Activated B cell treated with CpG ODN at 0.5 μM for 24 hours (primary cell): Measurements from ENCODE around the gene NPFF. TPM values are rescaled to one million over a fixed set of nuclear protein-coding genes. Genes with fewer than 3 reads are reported as not detected.

Experiments
- ATAC-seq: fragments of 200-7000 bp; cut with Tn5 transposase; one replicate; pipeline ENCODE4 v1.10.0; 2021; ENCODE audit warnings: low read depth, mild to moderate bottlenecking, moderate library complexity
- CTCF ChIA-PET: fragments of 350-600 bp; sonication (Branson Sonifier 250); formaldehyde crosslinking; loops from one replicate; lab custom pipeline; 2021; ENCODE audit warnings: antibody characterized with exemption; lab: Charles Lee
- POLR2A ChIA-PET: fragments of 350-600 bp; sonication (Branson Sonifier 250); formaldehyde crosslinking; loops from one replicate; lab custom pipeline; 2021; ENCODE audit warnings: antibody characterized with exemption; lab: Charles Lee
- DNase-seq: peaks from one replicate; pipeline ENCODE4 v3.0.0; 2022
- H3K27ac Mint-ChIP-seq: one replicate; pipeline ENCODE4 v1.8.0; 2020; ENCODE audit warnings: mixed read lengths
- H3K27me3 Mint-ChIP-seq: one replicate; pipeline ENCODE4 v1.8.0; 2021; ENCODE audit warnings: mixed read lengths
- H3K36me3 Mint-ChIP-seq: one replicate; pipeline ENCODE4 v1.8.0; 2021; ENCODE audit warnings: low read depth, mixed read lengths
- H3K4me1 Mint-ChIP-seq: one replicate; pipeline ENCODE4 v1.8.0; 2021; ENCODE audit warnings: mixed read lengths
- H3K4me3 Mint-ChIP-seq: one replicate; pipeline ENCODE4 v1.8.0; 2020; ENCODE audit warnings: mild to moderate bottlenecking, mixed read lengths
- H3K9me3 Mint-ChIP-seq: one replicate; pipeline ENCODE4 v1.8.0; 2020; ENCODE audit warnings: mixed read lengths
- intact Hi-C: fragments of 100-400 bp; cut with micrococcal nuclease; formaldehyde crosslinking; loops from one replicate; pipeline ENCODE4 v1.15.1; 2024
- total RNA-seq: library from RNA; stranded (reverse); gene quantifications from 2 replicates; pipeline ENCODE4 v1.2.3, GENCODE V29; 2022
- TF ChIP-seq, protein P1 (sequence below): fragments of 200-600 bp; IDR thresholded peaks from one replicate; pipeline ENCODE4 v1.8.0; 2022; ENCODE audit warnings: antibody characterized with exemption, mild to moderate bottlenecking

NPFF gene
- total RNA-seq, 1 donor from 2014 or later, result not detected

DNA sequence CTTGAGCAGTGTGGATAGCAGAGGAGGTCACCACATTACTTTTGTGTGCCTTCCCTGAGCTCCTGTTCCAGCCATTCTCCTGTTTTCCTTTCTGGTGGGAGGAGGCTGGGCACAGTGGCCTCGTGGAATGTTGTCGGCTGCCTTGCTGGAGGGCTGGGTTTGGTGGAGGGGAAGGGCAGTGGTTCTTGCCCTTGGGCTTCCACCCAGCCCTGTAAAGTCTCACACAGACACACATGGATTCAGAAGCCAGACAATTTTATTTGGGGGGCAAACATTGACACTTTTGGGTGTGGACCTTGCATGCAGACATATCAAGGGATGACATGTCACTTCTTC lies 866 bp downstream of the NPFF start:
- H3K27me3 Mint-ChIP-seq, result no peaks in the 10 kb centered on the region
- TF ChIP-seq, protein P1, sequence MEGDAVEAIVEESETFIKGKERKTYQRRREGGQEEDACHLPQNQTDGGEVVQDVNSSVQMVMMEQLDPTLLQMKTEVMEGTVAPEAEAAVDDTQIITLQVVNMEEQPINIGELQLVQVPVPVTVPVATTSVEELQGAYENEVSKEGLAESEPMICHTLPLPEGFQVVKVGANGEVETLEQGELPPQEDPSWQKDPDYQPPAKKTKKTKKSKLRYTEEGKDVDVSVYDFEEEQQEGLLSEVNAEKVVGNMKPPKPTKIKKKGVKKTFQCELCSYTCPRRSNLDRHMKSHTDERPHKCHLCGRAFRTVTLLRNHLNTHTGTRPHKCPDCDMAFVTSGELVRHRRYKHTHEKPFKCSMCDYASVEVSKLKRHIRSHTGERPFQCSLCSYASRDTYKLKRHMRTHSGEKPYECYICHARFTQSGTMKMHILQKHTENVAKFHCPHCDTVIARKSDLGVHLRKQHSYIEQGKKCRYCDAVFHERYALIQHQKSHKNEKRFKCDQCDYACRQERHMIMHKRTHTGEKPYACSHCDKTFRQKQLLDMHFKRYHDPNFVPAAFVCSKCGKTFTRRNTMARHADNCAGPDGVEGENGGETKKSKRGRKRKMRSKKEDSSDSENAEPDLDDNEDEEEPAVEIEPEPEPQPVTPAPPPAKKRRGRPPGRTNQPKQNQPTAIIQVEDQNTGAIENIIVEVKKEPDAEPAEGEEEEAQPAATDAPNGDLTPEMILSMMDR, result no peak
- ChIA-PET CTCF (interaction anchor here (1.2 kb wide), 1 partner anchor 154 kb away, joined by 4 read pairs; no protein-coding TSS in a partner anchor), POLR2A (no interaction called here)
- H3K4me1 Mint-ChIP-seq, result peaks cover 22% of the 10 kb centered on the region
- no peak overlapping the region for H3K4me3 Mint-ChIP-seq
- no peaks in the 10 kb centered on the region for H3K9me3 Mint-ChIP-seq
- H3K27ac Mint-ChIP-seq, result no peak overlapping the region
- intact Hi-C loops, result loop anchor here (10.0 kb wide), 2 partner anchors 292 to 462 kb away; no protein-coding TSS in a partner anchor
- H3K36me3 Mint-ChIP-seq, result peaks cover 32% of the 10 kb centered on the region
- ATAC-seq, result no peak
- no peak for DNase-seq

DNA sequence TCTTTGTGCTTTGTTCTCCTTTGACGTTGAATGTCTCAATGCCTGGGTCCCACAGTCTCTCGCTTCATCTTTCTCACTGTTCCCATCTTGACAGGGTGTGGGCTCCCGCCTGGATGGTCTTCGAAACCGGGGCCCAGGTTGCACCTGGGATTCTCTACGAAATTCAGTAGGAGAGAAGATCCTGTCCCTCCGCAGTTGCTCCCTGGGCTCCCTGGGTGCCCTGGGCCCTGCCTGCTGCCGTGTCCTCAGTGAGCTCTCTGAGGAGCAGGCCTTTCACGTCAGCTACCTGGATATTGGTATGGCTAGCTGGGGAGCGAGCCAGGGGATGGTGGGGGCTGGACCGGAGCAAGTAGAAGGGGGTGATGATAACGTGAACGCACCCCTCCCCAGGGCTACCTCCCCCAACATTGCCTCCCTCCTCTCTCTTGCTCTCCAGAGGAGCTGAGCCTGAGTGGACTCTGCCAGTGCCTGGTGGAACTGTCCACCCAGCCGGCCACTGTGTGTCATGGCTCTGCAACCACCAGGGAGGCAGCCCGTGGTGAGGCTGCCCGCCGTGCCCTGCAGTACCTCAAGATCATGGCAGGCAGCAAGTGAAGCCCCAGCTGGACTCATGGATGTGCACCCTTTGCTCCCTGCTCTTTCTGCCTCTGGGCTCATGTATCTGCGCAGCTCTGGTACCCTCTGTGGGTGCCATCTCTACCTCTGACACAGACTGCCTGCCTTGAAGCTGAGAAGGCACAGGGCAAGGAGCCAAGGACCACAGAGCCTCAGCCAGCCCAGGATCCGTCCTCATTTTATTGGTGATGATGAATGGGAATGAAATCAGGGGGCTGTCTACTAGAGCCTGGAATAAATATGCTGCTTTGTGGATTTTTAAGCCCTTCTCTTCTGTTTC lies 1.5 kb downstream of the NPFF start:
- Mint-ChIP-seq H3K9me3 (no peaks in the 10 kb centered on the region), H3K36me3 (peaks cover 29% of the 10 kb centered on the region), H3K4me1 (peaks cover 24% of the 10 kb centered on the region), H3K4me3 (no peak overlapping the region), H3K27me3 (no peaks in the 10 kb centered on the region), H3K27ac (no peak overlapping the region)
- TF ChIP-seq, protein P1, result no peak
- intact Hi-C loops, result loop anchor here (10.0 kb wide), 2 partner anchors 291 to 461 kb away; no protein-coding TSS in a partner anchor
- ChIA-PET CTCF (interaction anchor here (1.2 kb wide), 1 partner anchor 154 kb away, joined by 4 read pairs; no protein-coding TSS in a partner anchor), POLR2A (interaction anchor here (0.6 kb wide), 1 partner anchor 36 kb away, joined by 4 read pairs; no protein-coding TSS in a partner anchor)
- ATAC-seq (no peak), DNase-seq (no peak)

DNA sequence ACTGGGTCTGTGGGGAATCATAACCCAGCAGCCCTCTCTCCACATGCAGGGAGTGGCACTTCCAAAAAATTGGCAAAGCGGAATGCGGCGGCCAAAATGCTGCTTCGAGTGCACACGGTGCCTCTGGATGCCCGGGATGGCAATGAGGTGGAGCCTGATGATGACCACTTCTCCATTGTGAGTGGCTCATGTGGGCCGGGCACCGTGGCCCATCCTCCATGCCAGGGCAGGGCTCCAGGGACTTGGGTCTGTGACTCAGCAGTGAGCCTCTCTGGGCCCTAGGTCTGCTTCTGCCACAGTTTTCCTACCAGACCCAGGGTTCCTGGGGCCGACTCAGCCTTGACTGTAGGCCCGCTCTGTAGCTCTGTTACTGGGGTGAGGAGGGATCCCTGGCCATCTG lies 2.2 kb downstream of the NPFF start:
- TF ChIP-seq, protein P1, result no peak
- no peaks in the 10 kb centered on the region for H3K9me3 Mint-ChIP-seq
- ATAC-seq (no peak), DNase-seq (no peak)
- POLR2A ChIA-PET, result no interaction called here
- H3K36me3 Mint-ChIP-seq, result peaks cover 29% of the 10 kb centered on the region
- H3K4me1 Mint-ChIP-seq, result peaks cover 31% of the 10 kb centered on the region
- intact Hi-C loops, result loop anchor here (10.0 kb wide), 2 partner anchors 290 to 460 kb away; no protein-coding TSS in a partner anchor
- no peak overlapping the region for H3K27ac Mint-ChIP-seq
- H3K27me3 Mint-ChIP-seq, result no peaks in the 10 kb centered on the region
- H3K4me3 Mint-ChIP-seq, result no peak overlapping the region
- CTCF ChIA-PET, result no interaction called here

DNA sequence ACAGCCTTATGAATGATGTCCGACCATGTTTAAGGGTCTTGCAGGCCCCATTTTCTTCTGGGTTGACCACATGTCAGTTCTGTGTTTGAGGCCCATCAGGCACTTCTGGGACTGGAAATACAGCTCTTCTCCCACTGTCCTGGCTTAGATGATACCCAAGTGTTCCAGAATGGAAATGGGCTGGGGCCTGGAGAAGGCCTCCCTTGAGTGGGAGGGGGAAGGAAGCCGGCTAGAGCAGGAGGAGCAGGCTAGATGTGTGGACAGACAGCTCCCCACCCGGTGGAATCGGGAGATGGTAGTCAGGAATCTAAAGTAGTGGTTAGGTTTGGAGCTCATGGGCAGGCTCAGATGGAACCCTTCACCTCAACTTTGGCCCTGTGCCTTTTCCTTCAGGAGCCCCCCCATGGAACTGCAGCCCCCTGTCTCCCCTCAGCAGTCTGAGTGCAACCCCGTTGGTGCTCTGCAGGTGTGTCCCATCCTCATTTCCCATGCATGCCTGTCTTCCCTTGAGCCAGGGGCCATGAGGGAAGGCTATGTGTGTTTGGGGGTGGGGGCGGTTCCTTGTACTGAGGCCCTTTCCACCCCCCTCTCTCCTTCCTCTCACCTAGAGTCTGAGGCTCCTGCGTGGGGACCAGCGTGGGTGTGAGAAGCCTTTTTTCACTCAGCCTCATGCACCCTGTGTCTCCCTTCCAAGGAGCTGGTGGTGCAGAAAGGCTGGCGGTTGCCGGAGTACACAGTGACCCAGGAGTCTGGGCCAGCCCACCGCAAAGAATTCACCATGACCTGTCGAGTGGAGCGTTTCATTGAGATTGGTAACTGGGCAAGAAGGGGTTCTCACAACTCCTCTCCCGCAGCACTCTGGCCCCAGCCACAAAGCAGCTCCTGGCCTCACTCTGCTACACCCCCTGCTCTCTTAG lies 3.0 kb downstream of the NPFF start:
- POLR2A ChIA-PET, result interaction anchor here (0.5 to 0.7 kb wide), 2 partner anchors 339 to 548 kb away, joined by 3 read pairs; no protein-coding TSS in a partner anchor
- CTCF ChIA-PET, result no interaction called here
- Mint-ChIP-seq H3K4me1 (peaks cover 36% of the 10 kb centered on the region), H3K36me3 (peaks cover 30% of the 10 kb centered on the region), H3K27me3 (no peaks in the 10 kb centered on the region), H3K9me3 (no peaks in the 10 kb centered on the region), H3K4me3 (no peak overlapping the region), H3K27ac (no peak overlapping the region)
- TF ChIP-seq, protein P1, result no peak
- DNase-seq, result no peak
- no peak for ATAC-seq
- intact Hi-C loops, result loop anchor here (10.0 kb wide), 2 partner anchors 289 to 459 kb away; no protein-coding TSS in a partner anchor
